Measurements from ENCODE around the gene IRF4. TPM values are rescaled to one million over a fixed set of nuclear protein-coding genes. Genes with fewer than 3 reads are reported as not detected.

The IRF4 gene
- total and polyA plus RNA-seq, 2 experiments from 2014 or later: 1.3 to 1.9 TPM

GRCh38 chr6:431986-432385 is 40.4 kb downstream of the IRF4 start (continued):
- TF ChIP-seq EZH2phosphoT487 (IDR thresholded peaks at IDR 0.05; ENCODE audit: unreplicated experiment) (no peak), POLR2AphosphoS5 (IDR thresholded peaks at IDR 0.05; ENCODE audit: low read depth) (no peak), ZNF114 (CRISPR knock-in tag; IDR thresholded peaks at IDR 0.05) (no peak), JUNB (IDR thresholded peaks at IDR 0.05; ENCODE audit: unreplicated experiment) (no peak), CREB1 (CRISPR knock-in tag; IDR thresholded peaks at IDR 0.05; ENCODE audit: low read depth) (no peak), STAT1 (IDR thresholded peaks at IDR 0.05; ENCODE audit: unreplicated experiment) (no peak), NANOG (IDR thresholded peaks at IDR 0.05; ENCODE audit: borderline replicate concordance) (no peak), ETS1 (IDR thresholded peaks at IDR 0.05) (no peak)

GRCh38 chr6:434051-434705 is 42.6 kb downstream of the IRF4 start:
- no peaks in the 10 kb centered on the region for H3K36me3 ChIP-seq (ENCODE audit: insufficient read depth)
- no peaks in the 10 kb centered on the region for H3K27me3 ChIP-seq (ENCODE audit: insufficient read depth)
- no peak overlapping the region for H3K4me3 Mint-ChIP-seq
- no peak overlapping the region for H3K4me2 ChIP-seq
- H3K36me3 Mint-ChIP-seq (ENCODE audit: low read depth): no peaks in the 10 kb centered on the region
- H3K4me1 ChIP-seq (ENCODE audit: insufficient read depth): no peaks in the 10 kb centered on the region
- no peaks in the 10 kb centered on the region for H3K79me2 ChIP-seq (replicated peaks; ENCODE audit: insufficient read depth)
- no peak overlapping the region for H3K27ac Mint-ChIP-seq
- ATAC-seq (no peak), DNase-seq (ENCODE audit: low spot score) (no peak)
- no peak overlapping the region for H3K27ac ChIP-seq (ENCODE audit: low read depth)
- no peaks in the 10 kb centered on the region for H3F3A ChIP-seq (replicated peaks; ENCODE audit: low read depth)
- H3K9me3 Mint-ChIP-seq: peaks cover 7% of the 10 kb centered on the region; the same call in 1 of the 3 replicates
- H3K4me1 Mint-ChIP-seq: no peaks in the 10 kb centered on the region
- no peak overlapping the region for H3K4me3 ChIP-seq
- no peak for TF ChIP-seq ETS1 (IDR thresholded peaks at IDR 0.05)
- TF ChIP-seq JUNB (IDR thresholded peaks at IDR 0.05; ENCODE audit: unreplicated experiment): no peak
- TF ChIP-seq STAT1 (IDR thresholded peaks at IDR 0.05; ENCODE audit: unreplicated experiment): no peak
- no peak for TF ChIP-seq NANOG (IDR thresholded peaks at IDR 0.05; ENCODE audit: borderline replicate concordance)
- TF ChIP-seq EZH2 (IDR thresholded peaks at IDR 0.05; ENCODE audit: low read depth, unreplicated experiment): no peak
- TF ChIP-seq CTCF (conservative IDR thresholded peaks at IDR 0.05; ENCODE audit: low read depth in 2 of 2): no peak
- no peak for TF ChIP-seq REST (IDR thresholded peaks at IDR 0.05; ENCODE audit: unreplicated experiment)
- no peak for TF ChIP-seq EZH2phosphoT487 (IDR thresholded peaks at IDR 0.05; ENCODE audit: unreplicated experiment)
- H3K9me2 ChIP-seq (ENCODE audit: insufficient read depth): no peaks in the 10 kb centered on the region
- peak overlapping the region; percentile 66; the same call in 1 of the 2 replicates for H2AFZ ChIP-seq
- H3K27me3 Mint-ChIP-seq (ENCODE audit: insufficient read depth, low read depth, poor library complexity): peaks cover 2% of the 10 kb centered on the region
- no peaks in the 10 kb centered on the region for H4K20me1 ChIP-seq (replicated peaks; ENCODE audit: insufficient read depth)

Data from GM23338 (cell line).